ENCODE measurements around the gene PYY. TPM values are rescaled to one million over a fixed set of nuclear protein-coding genes. Genes with fewer than 3 reads are reported as not detected.
"Not testable (repeated sequence)": the region's sequence is repeated elsewhere in the genome, so short reads cannot be mapped to it uniquely, and the experiment has no call there.

PYY gene
- total RNA-seq, 4 donors from 2014 or later = 7.5 to 58.0 (median 27.5) TPM; not detected in 1

GRCh38 chr17:43932923-43933322, 20.8 kb downstream of the PYY start:
- H3K27me3 ChIP-seq = no peaks in the 10 kb centered on the region

GRCh38 chr17:43932357-43932756, 21.4 kb downstream of the PYY start:
- no peaks in the 10 kb centered on the region for H3K27me3 ChIP-seq
- TF ChIP-seq POLR2A (IDR thresholded peaks at IDR 0.05) (no peak), CTCF (IDR thresholded peaks at IDR 0.05) (no peak)
- H3K36me3 ChIP-seq = no peaks in the 10 kb centered on the region
- no peaks in the 10 kb centered on the region for H3K9me3 ChIP-seq
- no peak overlapping the region for H3K4me3 ChIP-seq
- no peak overlapping the region for H3K27ac ChIP-seq
- peaks cover 0 to 10% (median under 1%) of the 10 kb centered on the region in 4 donors for H3K4me1 ChIP-seq
- no peak for DNase-seq

More at GRCh38 chr17:43932923-43933322, 20.8 kb downstream of the PYY start:
- H3K4me1 ChIP-seq = peaks cover 0 to 9% (median under 1%) of the 10 kb centered on the region in 4 donors
- no peak for DNase-seq
- TF ChIP-seq CTCF (IDR thresholded peaks at IDR 0.05) (no peak), POLR2A (IDR thresholded peaks at IDR 0.05) (no peak)
- no peak overlapping the region for H3K27ac ChIP-seq
- no peak overlapping the region for H3K4me3 ChIP-seq
- no peaks in the 10 kb centered on the region for H3K9me3 ChIP-seq
- H3K36me3 ChIP-seq = no peaks in the 10 kb centered on the region

- peak in 2 of 3 donors; percentile 77 to 83 for DNase-seq
- H3K4me1 ChIP-seq = peaks cover 0 to 18% (median 4%) of the 10 kb centered on the region in 4 donors
- no peaks in the 10 kb centered on the region for H3K27me3 ChIP-seq
- no peaks in the 10 kb centered on the region for H3K36me3 ChIP-seq
- TF ChIP-seq CTCF (IDR thresholded peaks at IDR 0.05) (no peak), POLR2A (IDR thresholded peaks at IDR 0.05) (no peak)
- H3K9me3 ChIP-seq = no peaks in the 10 kb centered on the region
- no peak overlapping the region for H3K4me3 ChIP-seq
- no peak overlapping the region for H3K27ac ChIP-seq
Measured at GRCh38 chr17:43931062-43931571, 22.6 kb downstream of the PYY start.

- no peaks in the 10 kb centered on the region for H3K36me3 ChIP-seq
- DNase-seq = no peak
- H3K4me3 ChIP-seq = no peak overlapping the region
- no peak overlapping the region for H3K27ac ChIP-seq
- TF ChIP-seq POLR2A (IDR thresholded peaks at IDR 0.05) (no peak), CTCF (IDR thresholded peaks at IDR 0.05) (no peak)
- H3K27me3 ChIP-seq = no peaks in the 10 kb centered on the region
- peaks cover 0 to 18% (median 4%) of the 10 kb centered on the region in 4 donors for H3K4me1 ChIP-seq
- H3K9me3 ChIP-seq = no peaks in the 10 kb centered on the region
Measured at GRCh38 chr17:43928609-43929008, 25.1 kb downstream of the PYY start.

GRCh38 chr17:43927929-43928328, 25.8 kb downstream of the PYY start:
- H3K27me3 ChIP-seq, H3K9me3 ChIP-seq, DNase-seq, H3K4me3 ChIP-seq, H3K36me3 ChIP-seq, H3K27ac ChIP-seq: not testable (repeated sequence)
- peaks cover 0 to 18% (median 4%) of the 10 kb centered on the region in 4 donors for H3K4me1 ChIP-seq

- peak in 1 of 3 donors; percentile 53 for DNase-seq
- Histone ChIP-seq H3K27me3 (no peaks in the 10 kb centered on the region), H3K9me3 (no peaks in the 10 kb centered on the region), H3K36me3 (no peaks in the 10 kb centered on the region), H3K4me1 (peaks cover 0 to 18% (median 4%) of the 10 kb centered on the region in 4 donors), H3K27ac (no peak overlapping the region), H3K4me3 (peak overlapping the region in 2 of 4 donors; percentile 33 to 34)
- no peak for TF ChIP-seq CTCF (IDR thresholded peaks at IDR 0.05)
Measured at GRCh38 chr17:43927060-43927864, 26.5 kb downstream of the PYY start.

Data from Peyer's patch (tissue), 4 donors.